ENCODE measurements around the gene LPP. TPM values are rescaled to one million over a fixed set of nuclear protein-coding genes. Genes with fewer than 3 reads are reported as not detected.

Gene LPP
- total RNA-seq, 1 donor from 2014 or later, result 14.2 TPM

GRCh38 chr3:188349351-188349901, 195.5 kb downstream of the LPP start:
- Histone ChIP-seq H3K36me3 (ENCODE audit: control insufficient read depth, insufficient read depth, low read length) (no peaks in the 10 kb centered on the region), H3K27me3 (ENCODE audit: control insufficient read depth, insufficient read depth, low read length) (no peaks in the 10 kb centered on the region), H3K4me3 (ENCODE audit: low read depth, low read length) (no peak overlapping the region)
- DNase-seq (ENCODE audit: low read depth) (peak; percentile 14), FAIRE-seq (no peak)
- no peak for TF ChIP-seq CTCF (IDR thresholded peaks at IDR 0.05; ENCODE audit: insufficient read depth, low read length, severe bottlenecking)

GRCh38 chr3:188349933-188350332, 196.0 kb downstream of the LPP start:
- DNase-seq (ENCODE audit: low read depth), result peak; percentile 77
- Histone ChIP-seq H3K4me3 (ENCODE audit: low read depth, low read length) (no peak overlapping the region), H3K36me3 (ENCODE audit: control insufficient read depth, insufficient read depth, low read length) (no peaks in the 10 kb centered on the region), H3K27me3 (ENCODE audit: control insufficient read depth, insufficient read depth, low read length) (no peaks in the 10 kb centered on the region)
- no peak for TF ChIP-seq CTCF (IDR thresholded peaks at IDR 0.05; ENCODE audit: insufficient read depth, low read length, severe bottlenecking)
- no peak for FAIRE-seq

- Histone ChIP-seq H3K27me3 (ENCODE audit: control insufficient read depth, insufficient read depth, low read length) (no peaks in the 10 kb centered on the region), H3K4me3 (ENCODE audit: low read depth, low read length) (no peak overlapping the region), H3K36me3 (ENCODE audit: control insufficient read depth, insufficient read depth, low read length) (no peaks in the 10 kb centered on the region)
- DNase-seq (ENCODE audit: low read depth) (no peak), FAIRE-seq (no peak)
- no peak for TF ChIP-seq CTCF (IDR thresholded peaks at IDR 0.05; ENCODE audit: insufficient read depth, low read length, severe bottlenecking)
Observed at GRCh38 chr3:188350961-188351360, 197.0 kb downstream of the LPP start.

- no peak for TF ChIP-seq CTCF (IDR thresholded peaks at IDR 0.05; ENCODE audit: insufficient read depth, low read length, severe bottlenecking)
- Histone ChIP-seq H3K27me3 (ENCODE audit: control insufficient read depth, insufficient read depth, low read length) (no peaks in the 10 kb centered on the region), H3K4me3 (ENCODE audit: low read depth, low read length) (no peak overlapping the region), H3K36me3 (ENCODE audit: control insufficient read depth, insufficient read depth, low read length) (no peaks in the 10 kb centered on the region)
- DNase-seq (ENCODE audit: low read depth), result no peak
- FAIRE-seq, result no peak
Observed at GRCh38 chr3:188351648-188352047, 197.7 kb downstream of the LPP start.

GRCh38 chr3:188352196-188352927, 198.4 kb downstream of the LPP start:
- no peak for FAIRE-seq

More at GRCh38 chr3:188352196-188352927, 198.4 kb downstream of the LPP start:
- no peak for TF ChIP-seq CTCF (IDR thresholded peaks at IDR 0.05; ENCODE audit: insufficient read depth, low read length, severe bottlenecking)
- Histone ChIP-seq H3K36me3 (ENCODE audit: control insufficient read depth, insufficient read depth, low read length) (no peaks in the 10 kb centered on the region), H3K27me3 (ENCODE audit: control insufficient read depth, insufficient read depth, low read length) (no peaks in the 10 kb centered on the region), H3K4me3 (ENCODE audit: low read depth, low read length) (no peak overlapping the region)
- no peak for DNase-seq (ENCODE audit: low read depth)
